HepG2 (cell line): ENCODE data around the gene BHLHE23. TPM values are rescaled to one million over a fixed set of nuclear protein-coding genes. Genes with fewer than 3 reads are reported as not detected.

Experiments used
- CHD4 ChIP-seq: fragments of 200-600 bp; sonication (generic); IDR thresholded peaks from 2 replicates; pipeline ENCODE4 v1.7.0; 2017; ENCODE audit warnings: mild to moderate bottlenecking, low read length, borderline replicate concordance
- CREB1 ChIP-seq, 2 experiments: fragments of 450-650 bp in 1 of 2; IDR thresholded peaks; 2 replicates each; pipeline ENCODE4 v1.6.1; 2016 to 2017; ENCODE audit warnings: control low read depth in 1 of 2, mild to moderate bottlenecking in 1 of 2, missing compliant biosample characterization in 1 of 2, missing genetic modification characterization in 1 of 2
- IRX3 ChIP-seq: sonication (generic); formaldehyde crosslinking; IDR thresholded peaks from 2 replicates; pipeline ENCODE4 v1.8.1; 2023; ENCODE audit warnings: mild to moderate bottlenecking, low read depth, missing genetic modification reagents, borderline replicate concordance
- KDM2A ChIP-seq: sonication (generic); formaldehyde crosslinking; IDR thresholded peaks from 2 replicates; pipeline ENCODE4 v1.4.0; 2020; ENCODE audit warnings: low read depth, missing genetic modification reagents, borderline replicate concordance
- KDM4B ChIP-seq: sonication (generic); formaldehyde crosslinking; IDR thresholded peaks from 2 replicates; pipeline ENCODE4 v1.4.0; 2020; ENCODE audit warnings: missing genetic modification reagents
- KMT2A ChIP-seq: sonication (generic); formaldehyde crosslinking; IDR thresholded peaks from 2 replicates; pipeline ENCODE4 v1.4.0; 2020; ENCODE audit warnings: missing genetic modification reagents
- PCBP2 ChIP-seq: fragments of 200-400 bp; formaldehyde crosslinking; optimal IDR thresholded peaks from 2 replicates; pipeline ENCODE3; 2018; ENCODE audit warnings: low read length, low read depth; ENCODE audit not compliant: poor library complexity, severe bottlenecking
- SAFB2 ChIP-seq: sonication (generic); formaldehyde crosslinking; IDR thresholded peaks from 2 replicates; pipeline ENCODE4 v1.5.1; 2020; ENCODE audit warnings: missing genetic modification reagents, low read depth, mild to moderate bottlenecking, borderline replicate concordance
- SMAD9 ChIP-seq: sonication (generic); formaldehyde crosslinking; IDR thresholded peaks from 2 replicates; pipeline ENCODE4 v1.5.1; 2020; ENCODE audit warnings: mild to moderate bottlenecking, missing genetic modification reagents
- TEAD3 ChIP-seq: optimal IDR thresholded peaks from 2 replicates; pipeline ENCODE3; 2016; ENCODE audit warnings: borderline replicate concordance
- TFDP2 ChIP-seq: sonication (generic); formaldehyde crosslinking; IDR thresholded peaks from 2 replicates; pipeline ENCODE4 v1.4.0; 2020; ENCODE audit warnings: missing genetic modification reagents
- ZNF136 ChIP-seq: sonication (generic); formaldehyde crosslinking; IDR thresholded peaks from 2 replicates; pipeline ENCODE4 v1.8.1; 2022; ENCODE audit warnings: low read depth, mild to moderate bottlenecking, moderate library complexity, missing genetic modification reagents
- ZNF253 ChIP-seq: sonication (generic); formaldehyde crosslinking; IDR thresholded peaks from 2 replicates; pipeline ENCODE4 v1.8.0; 2022; ENCODE audit warnings: mild to moderate bottlenecking, missing genetic modification reagents, borderline replicate concordance
- ZNF503 ChIP-seq: sonication (generic); formaldehyde crosslinking; IDR thresholded peaks from 2 replicates; pipeline ENCODE4 v1.4.0; 2020; ENCODE audit warnings: missing genetic modification reagents
- ZNF646 ChIP-seq: sonication (generic); formaldehyde crosslinking; IDR thresholded peaks from 2 replicates; pipeline ENCODE4 v1.9.0; 2021; ENCODE audit warnings: mild to moderate bottlenecking, missing genetic modification reagents
- ZSCAN29 ChIP-seq: sonication (generic); formaldehyde crosslinking; conservative IDR thresholded peaks from 2 replicates; pipeline ENCODE4 v1.4.0; 2020; ENCODE audit warnings: mild to moderate bottlenecking, missing genetic modification reagents
- polyA plus RNA-seq, 8 experiments: library from polyadenylated mRNA; depleted of rRNA in 3 of 8; stranded (reverse) in 7 of 8; unstranded in 1 of 8; fragments of >200 nt; fragmentation: Illumina TruSeq in 4 of 8; extraction: Trizol in 4 of 8; gene quantifications; 2 replicates each; pipeline versions ENCODE4 v1.2.1 to v1.2.3, GENCODE V29; 2011 to 2016; ENCODE audit warnings: low read depth in 4 of 8, missing spikeins in 1 of 8, mixed read lengths in 1 of 8; ENCODE audit not compliant: insufficient read depth in 1 of 8
- total RNA-seq, 5 experiments: library from RNA; depleted of rRNA; stranded (reverse); fragments of >200 nt; fragmentation: Illumina TruSeq; extraction: Trizol; gene quantifications; 2 replicates each; pipeline ENCODE4 v1.2.3, GENCODE V29; 2016; ENCODE audit warnings: low read depth in 1 of 5
- TF ChIP-seq, protein P1 (sequence below): sonication (generic); formaldehyde crosslinking; IDR thresholded peaks from 2 replicates; pipeline ENCODE4 v1.5.1; 2020; ENCODE audit warnings: missing genetic modification reagents, mild to moderate bottlenecking, borderline replicate concordance

Gene BHLHE23
- total and polyA plus RNA-seq, 2 of the 13 experiments (the other 11 are each of a cell fraction or from before 2014, with no cell fraction given), result not detected

DNA sequence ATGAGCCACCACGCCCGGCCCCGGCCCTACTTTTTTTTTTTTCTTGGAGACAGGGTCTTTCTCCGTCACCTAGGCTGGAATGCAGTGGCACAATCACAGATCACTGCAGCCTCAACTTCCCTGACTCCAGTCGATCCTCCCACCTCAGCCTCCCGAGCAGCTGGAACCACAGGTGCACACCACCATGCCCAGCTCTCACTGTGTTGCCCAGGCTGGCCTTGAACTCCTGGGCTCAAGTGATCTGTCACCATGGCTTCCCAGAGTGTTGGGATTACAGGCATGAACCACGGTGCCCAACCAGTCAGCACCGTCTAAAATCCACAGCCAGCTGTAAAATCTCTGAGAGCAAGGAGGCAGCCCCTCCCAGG lies 36.8 kb downstream of the BHLHE23 start (continued):
- no peak for TF ChIP-seq ZNF503 (CRISPR knock-in tag)
- no peak for TF ChIP-seq SAFB2 (CRISPR knock-in tag)
- peak; percentile 46; the same call in 1 of the 2 replicates for TF ChIP-seq ZNF646 (CRISPR knock-in tag)
- peak; percentile 31; the same call in 1 of the 2 replicates for TF ChIP-seq ZNF136 (CRISPR knock-in tag)
- TF ChIP-seq CHD4, result peak; percentile 48; the same call in 1 of the 2 replicates
- TF ChIP-seq CREB1 (IDR thresholded peaks at IDR 0.05), result no peak
- TF ChIP-seq CREB1 (CRISPR knock-in tag; IDR thresholded peaks at IDR 0.05), result no peak
- no peak for TF ChIP-seq PCBP2
- no peak for TF ChIP-seq KMT2A (CRISPR knock-in tag)
- peak; percentile 19; the same call in 1 of the 2 replicates for TF ChIP-seq ZNF253 (CRISPR knock-in tag)
- TF ChIP-seq TEAD3, result peak; percentile 23
- TF ChIP-seq, protein P1, sequence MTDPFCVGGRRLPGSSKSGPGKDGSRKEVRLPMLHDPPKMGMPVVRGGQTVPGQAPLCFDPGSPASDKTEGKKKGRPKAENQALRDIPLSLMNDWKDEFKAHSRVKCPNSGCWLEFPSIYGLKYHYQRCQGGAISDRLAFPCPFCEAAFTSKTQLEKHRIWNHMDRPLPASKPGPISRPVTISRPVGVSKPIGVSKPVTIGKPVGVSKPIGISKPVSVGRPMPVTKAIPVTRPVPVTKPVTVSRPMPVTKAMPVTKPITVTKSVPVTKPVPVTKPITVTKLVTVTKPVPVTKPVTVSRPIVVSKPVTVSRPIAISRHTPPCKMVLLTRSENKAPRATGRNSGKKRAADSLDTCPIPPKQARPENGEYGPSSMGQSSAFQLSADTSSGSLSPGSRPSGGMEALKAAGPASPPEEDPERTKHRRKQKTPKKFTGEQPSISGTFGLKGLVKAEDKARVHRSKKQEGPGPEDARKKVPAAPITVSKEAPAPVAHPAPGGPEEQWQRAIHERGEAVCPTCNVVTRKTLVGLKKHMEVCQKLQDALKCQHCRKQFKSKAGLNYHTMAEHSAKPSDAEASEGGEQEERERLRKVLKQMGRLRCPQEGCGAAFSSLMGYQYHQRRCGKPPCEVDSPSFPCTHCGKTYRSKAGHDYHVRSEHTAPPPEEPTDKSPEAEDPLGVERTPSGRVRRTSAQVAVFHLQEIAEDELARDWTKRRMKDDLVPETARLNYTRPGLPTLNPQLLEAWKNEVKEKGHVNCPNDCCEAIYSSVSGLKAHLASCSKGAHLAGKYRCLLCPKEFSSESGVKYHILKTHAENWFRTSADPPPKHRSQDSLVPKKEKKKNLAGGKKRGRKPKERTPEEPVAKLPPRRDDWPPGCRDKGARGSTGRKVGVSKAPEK (CRISPR knock-in tag), result peak; percentile 64; the same call in 1 of the 2 replicates
- TF ChIP-seq KDM4B (CRISPR knock-in tag), result no peak
- TF ChIP-seq SMAD9 (CRISPR knock-in tag), result no peak
- TF ChIP-seq IRX3 (CRISPR knock-in tag), result no peak
- peak; percentile 7; the same call in 1 of the 2 replicates for TF ChIP-seq KDM2A
- TF ChIP-seq TFDP2 (CRISPR knock-in tag), result no peak
- 0 out of 2 replicates have a peak, but pooled peaks have one; percentile 12 for TF ChIP-seq ZSCAN29
